Right cardiac atrium (tissue), 5 donors: Measurements from ENCODE around the gene NCOA5. TPM values are rescaled to one million over a fixed set of nuclear protein-coding genes. Genes with fewer than 3 reads are reported as not detected.
A peak's percentile ranks its signal among the peaks of the same experiment; 100 is the strongest.

Source experiments
- ATAC-seq, 2 donors: fragments of 200-7000 bp; cut with Tn5 transposase; one replicate each; pipeline versions ENCODE4 v1.8.0 to v1.9.1; 2020; ENCODE audit warnings: moderate library complexity in 2 of 2, mild to moderate bottlenecking in 1 of 2
- DNase-seq, 3 donors: peaks; one replicate each; pipeline ENCODE4 v3.0.0-alpha.2; 2020
- H3K27ac ChIP-seq: one replicate; pipeline ENCODE4 v1.5.1; 2013; ENCODE audit warnings: mild to moderate bottlenecking, low read length, control low read depth, moderate library complexity
- H3K27me3 ChIP-seq: one replicate; pipeline ENCODE4 v1.6.1; 2013; ENCODE audit not compliant: control insufficient read depth, insufficient read depth
- H3K4me1 ChIP-seq: one replicate; pipeline ENCODE4 v1.6.1; 2013; ENCODE audit warnings: low read length; ENCODE audit not compliant: control insufficient read depth, insufficient read depth
- H3K4me3 ChIP-seq: one replicate; pipeline ENCODE4 v1.5.1; 2013; ENCODE audit warnings: low read length, control low read depth
- H3K9me3 ChIP-seq: one replicate; pipeline ENCODE4 v1.6.1; 2013; ENCODE audit warnings: low read length; ENCODE audit not compliant: control insufficient read depth
- WGBS: extraction: QIAGEN DNeasy Blood & Tissue Kit; methylation state at CpG from one replicate; pipeline ENCODE4 v1.1.7; 2013; 5-methylcytosine and 5-hydroxymethylcytosine counted together
- intact Hi-C, 4 donors: fragments of 100-400 bp; cut with DNase I; formaldehyde crosslinking; loops; one replicate each; pipeline versions ENCODE4 v1.11.0 to v1.14.0; 2022 to 2023
- polyA plus RNA-seq: library from polyadenylated mRNA; stranded (reverse); fragments of 200-250 nt; gene quantifications from one replicate; pipeline ENCODE4 v1.2.3, GENCODE V29; 2013
- total RNA-seq, 4 donors: library from RNA; stranded (reverse); fragmentation: NEBNext Ultra II Directional; extraction: Animal tissue kit (Norgen Biotek cat#: 25700); gene quantifications; one replicate each; pipeline ENCODE4 v1.2.1, GENCODE V29; 2021
- donor health status: healthy with polysubstance abuse.
- donor health status: DM: no; HTN: yes; CAD: no.
- donor health status: DM: no; HTN: no; CAD: no.
- donor health status: DM: no; HTN: yes; CAD: no; lungs with severe emphysema.
- donor health status: DM: yes; HTN: yes; CAD: no.

The NCOA5 gene
- total and polyA plus RNA-seq, 5 donors: 9.5 to 26.1 (median 20.4) TPM

- no peak overlapping the region for H3K27ac ChIP-seq
- H3K9me3 ChIP-seq: no peaks in the 10 kb centered on the region
- no peaks in the 10 kb centered on the region for H3K27me3 ChIP-seq
- peaks cover 5% of the 10 kb centered on the region for H3K4me1 ChIP-seq
- no peak overlapping the region for H3K4me3 ChIP-seq
- DNase-seq: no peak
- intact Hi-C loops: no loop called here
- no peak for ATAC-seq
- WGBS: 81% methylated on average over 2 of the region's 2 CpGs
Measured at GRCh38 chr20:46119547-46119946, 29.8 kb upstream of the NCOA5 start.

- DNase-seq: no peak
- no peak for ATAC-seq
- no peaks in the 10 kb centered on the region for H3K27me3 ChIP-seq
- 57% methylated on average over 2 of the region's 2 CpGs for WGBS
- H3K4me1 ChIP-seq: peaks cover 5% of the 10 kb centered on the region
- H3K27ac ChIP-seq: no peak overlapping the region
- H3K4me3 ChIP-seq: peak overlapping the region; percentile 54
- no peaks in the 10 kb centered on the region for H3K9me3 ChIP-seq
- intact Hi-C loops: no loop called here
Measured at GRCh38 chr20:46119028-46119546, 29.3 kb upstream of the NCOA5 start.

GRCh38 chr20:46118481-46119020 lies 28.8 kb upstream of the NCOA5 start:
- H3K27ac ChIP-seq: peak overlapping the region; percentile 60
- ATAC-seq (peak; percentile 81 to 83), DNase-seq (peak; percentile 54 to 83 (median 80))
- H3K4me3 ChIP-seq: peak overlapping the region; percentile 54
- no peaks in the 10 kb centered on the region for H3K27me3 ChIP-seq
- 24% methylated on average over 15 of the region's 15 CpGs for WGBS
- intact Hi-C loops: no loop called here
- no peaks in the 10 kb centered on the region for H3K9me3 ChIP-seq
- H3K4me1 ChIP-seq: peaks cover 5% of the 10 kb centered on the region

GRCh38 chr20:46117704-46118467 lies 28.1 kb upstream of the NCOA5 start, which contains the start of gene CD40:
Gene CD40 (plus strand): TSS chr20:46118314. CDS start chr20:46118344, 30 bp downstream.
- WGBS: 12% methylated on average over 40 of the region's 40 CpGs
- no peaks in the 10 kb centered on the region for H3K27me3 ChIP-seq
- intact Hi-C loops: no loop called here
- H3K27ac ChIP-seq: peak within 1 kb of the TSS; percentile 60
- peaks cover 5% of the 10 kb centered on the region for H3K4me1 ChIP-seq
- DNase-seq (peak; percentile 94 to 97 (median 97)), ATAC-seq (peak; percentile 97 to 98)
- H3K4me3 ChIP-seq: peak within 1 kb of the TSS; percentile 54
- H3K9me3 ChIP-seq: no peaks in the 10 kb centered on the region

GRCh38 chr20:46114449-46114848 lies 24.7 kb upstream of the NCOA5 start:
- no peaks in the 10 kb centered on the region for H3K9me3 ChIP-seq
- ATAC-seq (no peak), DNase-seq (no peak)
- intact Hi-C loops: no loop called here
- H3K27me3 ChIP-seq: no peaks in the 10 kb centered on the region
- H3K27ac ChIP-seq: no peak overlapping the region
- no peaks in the 10 kb centered on the region for H3K4me1 ChIP-seq
- 75% methylated on average over 2 of the region's 2 CpGs for WGBS
- H3K4me3 ChIP-seq: no peak overlapping the region

GRCh38 chr20:46113113-46113470 lies 23.3 kb upstream of the NCOA5 start:
- no peak overlapping the region for H3K27ac ChIP-seq
- no peak for DNase-seq
- H3K27me3 ChIP-seq: no peaks in the 10 kb centered on the region
- ATAC-seq: no peak
- H3K4me1 ChIP-seq: no peaks in the 10 kb centered on the region
- 75% methylated on average over 3 of the region's 3 CpGs for WGBS
- intact Hi-C loops: no loop called here
- no peak overlapping the region for H3K4me3 ChIP-seq
- H3K9me3 ChIP-seq: no peaks in the 10 kb centered on the region

GRCh38 chr20:46112430-46113112 lies 22.8 kb upstream of the NCOA5 start:
- H3K27ac ChIP-seq: no peak overlapping the region
- no peak for DNase-seq
- no peak for ATAC-seq
- intact Hi-C loops: no loop called here
- H3K4me1 ChIP-seq: no peaks in the 10 kb centered on the region
- WGBS: 69% methylated on average over 10 of the region's 10 CpGs
- H3K4me3 ChIP-seq: no peak overlapping the region
- no peaks in the 10 kb centered on the region for H3K9me3 ChIP-seq
- no peaks in the 10 kb centered on the region for H3K27me3 ChIP-seq

GRCh38 chr20:46111836-46112212 lies 22.1 kb upstream of the NCOA5 start:
- ATAC-seq (no peak), DNase-seq (no peak)
- Histone ChIP-seq H3K4me3 (no peak overlapping the region), H3K4me1 (no peaks in the 10 kb centered on the region), H3K27me3 (no peaks in the 10 kb centered on the region), H3K9me3 (no peaks in the 10 kb centered on the region), H3K27ac (no peak overlapping the region)
- intact Hi-C loops: no loop called here

- Histone ChIP-seq H3K27me3 (no peaks in the 10 kb centered on the region), H3K27ac (no peak overlapping the region), H3K9me3 (no peaks in the 10 kb centered on the region), H3K4me1 (no peaks in the 10 kb centered on the region), H3K4me3 (no peak overlapping the region)
- intact Hi-C loops: no loop called here
- ATAC-seq (peak; percentile 70 to 81), DNase-seq (peak in 2 of 3 donors; percentile 28 to 56)
- WGBS: 60% methylated on average over 5 of the region's 5 CpGs
Measured at GRCh38 chr20:46111028-46111835, 21.5 kb upstream of the NCOA5 start.

GRCh38 chr20:46108976-46109375 lies 19.2 kb upstream of the NCOA5 start:
- H3K4me3 ChIP-seq: no peak overlapping the region
- no peak for ATAC-seq
- no peaks in the 10 kb centered on the region for H3K4me1 ChIP-seq
- no peaks in the 10 kb centered on the region for H3K27me3 ChIP-seq
- no peaks in the 10 kb centered on the region for H3K9me3 ChIP-seq
- WGBS: 89% methylated on average over 14 of the region's 14 CpGs
- DNase-seq: no peak
- intact Hi-C loops: no loop called here
- H3K27ac ChIP-seq: no peak overlapping the region
